ENCODE measurements around the gene MLPH.

The MLPH gene, protein sequence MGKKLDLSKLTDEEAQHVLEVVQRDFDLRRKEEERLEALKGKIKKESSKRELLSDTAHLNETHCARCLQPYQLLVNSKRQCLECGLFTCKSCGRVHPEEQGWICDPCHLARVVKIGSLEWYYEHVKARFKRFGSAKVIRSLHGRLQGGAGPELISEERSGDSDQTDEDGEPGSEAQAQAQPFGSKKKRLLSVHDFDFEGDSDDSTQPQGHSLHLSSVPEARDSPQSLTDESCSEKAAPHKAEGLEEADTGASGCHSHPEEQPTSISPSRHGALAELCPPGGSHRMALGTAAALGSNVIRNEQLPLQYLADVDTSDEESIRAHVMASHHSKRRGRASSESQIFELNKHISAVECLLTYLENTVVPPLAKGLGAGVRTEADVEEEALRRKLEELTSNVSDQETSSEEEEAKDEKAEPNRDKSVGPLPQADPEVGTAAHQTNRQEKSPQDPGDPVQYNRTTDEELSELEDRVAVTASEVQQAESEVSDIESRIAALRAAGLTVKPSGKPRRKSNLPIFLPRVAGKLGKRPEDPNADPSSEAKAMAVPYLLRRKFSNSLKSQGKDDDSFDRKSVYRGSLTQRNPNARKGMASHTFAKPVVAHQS

DNA sequence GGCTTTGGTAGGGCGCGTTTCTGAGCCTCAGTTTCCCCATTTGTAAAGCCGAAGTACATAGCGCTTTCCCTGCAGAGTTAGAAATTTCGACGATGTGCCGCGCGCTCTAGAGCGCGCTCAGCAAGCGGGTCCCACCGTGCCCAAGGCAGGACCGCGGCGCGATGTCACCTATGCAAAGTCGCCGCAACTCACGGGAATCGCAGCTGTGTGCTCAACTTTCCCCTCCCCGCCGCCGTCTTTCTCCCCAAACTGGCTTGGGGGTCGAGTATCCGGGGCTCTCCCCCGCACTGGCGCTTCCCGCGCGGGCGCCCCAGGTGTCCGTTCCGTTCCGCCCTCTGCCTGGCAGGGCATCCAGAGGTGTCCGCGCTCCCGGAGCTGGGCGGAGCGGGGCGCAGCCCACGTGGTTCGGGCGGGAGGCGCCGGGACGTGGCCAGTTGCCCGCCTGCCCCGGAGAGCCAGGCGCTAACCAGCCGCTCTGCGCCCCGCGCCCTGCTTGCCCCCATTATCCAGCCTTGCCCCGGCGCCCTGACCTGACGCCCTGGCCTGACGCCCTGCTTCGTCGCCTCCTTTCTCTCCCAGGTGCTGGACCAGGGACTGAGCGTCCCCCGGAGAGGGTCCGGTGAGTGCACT lies at the start of gene MLPH:
Gene MLPH (plus strand): TSS at position 433 of the 630 bp plus-strand sequence. CDS start 6,176 bp downstream, outside the sequence.
- DNase-seq, result no peak

GRCh38 chr2:237437566-237437965 lies 49.5 kb upstream of the MLPH start:
- no peak for DNase-seq

DNA sequence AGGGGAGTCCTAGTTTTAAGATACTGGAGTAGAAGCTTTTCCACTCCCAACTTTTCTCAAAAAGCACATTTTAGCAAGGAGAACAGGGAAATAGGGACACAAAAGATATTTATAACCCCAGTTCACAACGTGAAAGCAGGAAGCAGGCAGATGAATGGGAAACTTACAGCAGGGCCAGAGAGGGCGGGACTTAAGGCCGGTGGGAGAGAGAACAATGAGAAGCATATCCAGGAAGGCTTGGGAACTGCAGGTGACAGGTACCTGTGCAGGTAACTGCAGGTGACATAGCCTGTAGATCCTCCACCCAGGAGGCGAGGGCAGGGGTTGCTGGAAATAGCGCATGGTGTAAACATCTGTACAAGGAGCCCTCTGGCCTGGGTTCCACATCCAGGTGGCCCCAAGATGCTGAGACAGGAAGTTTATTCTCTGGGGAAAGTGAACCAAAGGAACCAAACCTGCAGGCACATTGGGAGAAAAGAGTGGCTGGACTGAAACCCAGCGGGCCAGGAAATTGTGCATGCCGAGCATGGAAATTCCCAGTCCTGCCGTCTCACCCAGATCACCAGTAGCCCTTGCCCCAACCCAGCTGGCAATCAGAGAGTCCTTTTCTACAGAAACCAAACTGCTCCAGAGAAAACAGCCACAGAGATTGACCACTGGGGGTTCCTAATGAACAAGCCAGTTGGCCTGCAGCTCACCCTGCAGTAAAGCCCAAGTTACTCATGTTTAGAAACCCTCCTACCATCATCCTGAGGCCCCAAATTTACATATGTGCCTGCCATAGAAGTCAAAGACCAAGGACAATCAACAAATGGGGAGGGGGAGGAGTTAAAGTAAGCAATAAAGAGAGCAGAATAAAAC lies 48.7 kb upstream of the MLPH start:
- no peak for DNase-seq

GRCh38 chr2:237440819-237441281 lies 46.2 kb upstream of the MLPH start:
- DNase-seq, result no peak

DNA sequence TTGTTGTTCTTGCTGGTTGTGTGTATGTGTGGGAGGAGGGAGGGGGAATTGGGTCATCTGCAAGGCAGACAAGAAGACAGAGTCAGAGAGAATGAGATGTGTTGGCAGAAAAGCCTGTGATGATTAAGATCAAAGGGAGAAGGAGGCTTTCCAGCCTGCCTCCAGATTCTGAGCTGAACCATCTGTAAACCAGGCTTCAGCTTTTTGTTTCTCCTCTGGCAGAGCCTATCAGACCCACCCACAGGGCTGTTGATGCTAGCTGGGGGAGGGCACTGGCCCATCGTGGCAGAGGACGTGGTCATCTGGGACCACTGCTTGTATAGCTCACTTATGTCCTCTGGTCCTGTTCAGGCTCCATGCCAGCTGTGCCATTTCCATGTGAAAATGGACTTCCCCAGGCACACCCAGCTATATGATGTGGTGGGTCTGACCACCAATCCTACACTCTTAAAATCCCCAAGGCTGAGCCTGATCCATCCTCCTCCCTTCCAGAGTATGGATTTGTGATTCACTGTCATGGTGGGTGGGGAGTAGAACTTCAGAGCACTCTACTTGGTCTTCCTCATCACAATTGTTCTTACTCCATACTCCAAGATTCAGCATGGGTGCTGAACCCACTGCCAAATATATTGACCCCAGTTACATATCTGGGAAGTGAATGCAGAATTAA lies 45.3 kb upstream of the MLPH start:
- peak in 4 of 56 donors; percentile 11 to 52 (median 28) for DNase-seq

DNA sequence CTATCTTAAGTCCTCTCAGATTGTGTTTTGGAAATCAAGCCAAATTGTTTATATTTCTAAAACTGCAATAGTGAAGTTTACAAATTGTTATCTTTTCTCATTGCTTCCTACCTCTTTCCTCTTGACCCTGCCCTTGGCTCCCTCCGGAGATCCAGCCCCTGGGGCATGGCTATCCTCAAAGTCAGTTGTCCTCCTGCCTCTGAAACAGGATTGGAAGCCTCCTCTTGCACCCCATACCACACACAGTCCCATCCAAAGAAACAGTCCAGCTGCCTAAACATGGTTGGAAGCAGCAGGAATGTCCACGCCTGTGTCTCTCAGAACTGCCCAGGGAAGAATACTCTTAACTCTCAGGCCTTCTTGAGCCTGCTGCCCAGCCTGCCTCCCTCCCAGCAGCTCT lies 43.0 kb upstream of the MLPH start:
- no peak for DNase-seq

DNA sequence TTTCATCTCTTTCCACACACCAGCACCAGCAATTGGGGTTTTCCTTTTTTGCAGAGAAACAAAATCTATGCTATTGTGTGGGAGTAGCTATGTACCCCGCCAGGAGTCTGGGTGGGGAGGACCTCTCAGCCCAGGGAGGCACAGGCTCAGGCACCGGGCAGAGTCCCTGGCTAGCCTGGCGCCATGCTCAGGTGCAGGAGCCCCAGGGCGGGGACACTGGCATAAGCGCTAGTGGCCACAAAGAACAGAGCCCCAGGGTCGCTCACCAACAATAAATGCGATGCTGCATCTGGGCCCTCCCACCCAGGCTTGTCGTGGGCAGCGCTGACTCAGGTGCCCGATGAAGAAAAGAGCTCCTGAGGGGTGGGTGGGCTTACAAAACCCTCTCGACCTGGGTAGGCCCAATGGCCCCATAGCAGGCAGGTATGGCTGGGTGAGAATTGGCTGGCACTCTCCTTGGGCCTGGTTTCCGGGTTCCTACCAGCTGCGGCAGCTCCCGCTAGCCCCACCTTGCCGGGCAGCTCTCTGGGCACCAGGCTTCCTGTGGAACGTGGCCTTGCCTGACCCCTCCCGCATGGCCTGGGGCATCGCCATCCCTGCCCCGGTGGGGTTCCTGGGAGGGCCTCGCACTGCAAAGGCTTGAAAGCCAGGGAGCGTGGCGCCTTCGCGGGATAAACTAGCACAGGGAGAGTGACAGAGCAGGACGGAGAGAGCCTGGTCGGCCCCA lies 41.3 kb upstream of the MLPH start:
- DNase-seq, result no peak

GRCh38 chr2:237446338-237446665 lies 40.7 kb upstream of the MLPH start:
- no peak for DNase-seq

- no peak for DNase-seq
These were observed 39.6 kb upstream of the MLPH start for GRCh38 chr2:237447496-237447895.

- no peak for DNase-seq
These were observed 38.9 kb upstream of the MLPH start for GRCh38 chr2:237448171-237448570.

DNA sequence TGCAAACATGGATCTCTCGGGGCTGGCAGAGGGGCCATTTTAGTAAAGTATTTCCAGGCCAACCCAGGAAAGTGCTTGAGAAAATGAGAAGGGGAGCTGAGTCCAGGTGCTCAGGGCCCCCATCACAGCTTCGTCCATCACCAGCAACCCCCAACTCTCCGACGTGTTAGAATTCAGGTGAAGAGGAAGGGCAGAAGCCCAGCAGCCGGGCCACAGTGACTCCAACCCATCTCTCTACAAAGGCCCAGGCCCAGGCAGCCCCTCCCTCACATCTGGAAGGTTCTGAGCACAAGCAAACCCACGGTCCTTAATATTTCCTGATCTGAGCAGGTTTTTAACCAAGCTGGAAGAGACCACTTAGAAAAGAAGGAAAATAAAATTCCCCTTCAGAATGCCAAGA lies 38.4 kb upstream of the MLPH start:
- DNase-seq, result no peak

DNA sequence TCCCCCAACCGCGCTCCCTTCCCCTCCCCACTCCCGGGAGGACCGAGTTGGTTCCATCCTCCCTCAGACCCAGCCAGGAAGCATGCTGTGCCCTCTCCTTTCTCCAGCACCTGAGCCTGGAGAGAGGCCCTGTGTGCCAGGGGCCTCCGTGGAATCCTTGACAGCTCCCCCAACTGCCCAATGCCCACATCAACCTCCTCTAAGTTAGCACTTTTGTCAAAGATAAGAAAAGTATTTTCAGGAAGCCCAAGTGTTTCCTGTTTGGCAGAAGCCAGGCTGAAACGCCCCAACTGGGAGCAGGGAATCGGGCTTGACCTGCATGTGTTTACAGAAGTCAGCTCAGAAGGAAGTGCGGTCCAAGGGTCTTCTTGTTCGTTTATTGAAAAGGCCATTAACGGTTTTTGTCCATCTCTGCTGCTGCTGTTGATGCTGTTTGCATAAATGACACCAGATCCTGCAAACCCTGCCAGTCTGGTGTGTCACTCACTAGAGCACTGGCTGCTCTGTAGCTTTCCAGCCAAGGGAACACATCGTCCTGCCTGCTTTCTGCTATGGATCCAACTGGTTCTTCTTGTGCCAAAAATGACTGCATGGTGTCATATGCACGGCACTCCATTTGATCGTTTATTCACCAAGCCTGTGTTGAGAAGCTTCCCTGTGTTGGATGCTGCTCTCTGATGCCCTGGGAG lies 37.7 kb upstream of the MLPH start:
- peak in 1 of 56 donors; percentile 26 for DNase-seq

DNA sequence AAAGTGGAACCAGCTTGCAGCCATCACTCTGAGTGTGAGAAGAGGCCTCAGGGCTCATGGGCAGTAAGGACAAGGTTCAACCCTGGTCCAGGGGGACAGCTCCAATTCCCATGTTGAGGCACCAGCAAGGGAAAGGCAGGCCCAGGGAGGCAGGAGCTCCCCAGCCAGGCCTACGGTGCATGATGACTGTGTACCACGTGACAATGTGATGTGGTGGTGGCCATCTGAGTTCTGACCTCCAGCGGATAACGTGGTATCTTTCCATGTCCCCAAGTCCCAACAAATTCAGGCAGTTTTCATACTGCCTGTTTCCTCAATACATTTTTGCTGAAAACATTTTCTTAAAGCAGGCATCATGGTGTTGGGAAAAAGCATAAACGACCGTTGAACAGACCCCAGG lies 36.9 kb upstream of the MLPH start:
- no peak for DNase-seq

GRCh38 chr2:237450583-237450982 lies 36.5 kb upstream of the MLPH start:
- DNase-seq, result no peak

- no peak for DNase-seq
These were observed 35.2 kb upstream of the MLPH start for GRCh38 chr2:237451643-237452469.

DNA sequence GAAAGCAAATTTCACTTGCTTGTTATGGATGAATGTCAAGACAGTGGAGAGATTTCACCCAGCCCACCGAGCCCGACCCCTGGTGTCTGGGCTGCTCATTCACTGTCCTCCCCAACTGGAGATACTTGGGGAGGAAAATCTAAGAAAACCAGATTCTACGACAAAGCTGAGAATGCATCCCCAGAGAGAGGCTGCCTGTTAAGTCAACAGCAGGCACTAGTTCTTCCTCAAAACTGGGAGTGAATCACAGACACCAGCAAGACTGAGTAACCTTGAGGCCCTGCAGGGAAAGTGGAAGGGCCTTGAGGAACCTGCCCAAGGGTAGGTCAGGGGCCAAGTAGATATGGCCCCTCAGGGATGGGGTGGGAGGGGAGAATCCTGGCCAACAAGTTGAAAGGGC lies 34.2 kb upstream of the MLPH start:
- no peak for DNase-seq

DNA sequence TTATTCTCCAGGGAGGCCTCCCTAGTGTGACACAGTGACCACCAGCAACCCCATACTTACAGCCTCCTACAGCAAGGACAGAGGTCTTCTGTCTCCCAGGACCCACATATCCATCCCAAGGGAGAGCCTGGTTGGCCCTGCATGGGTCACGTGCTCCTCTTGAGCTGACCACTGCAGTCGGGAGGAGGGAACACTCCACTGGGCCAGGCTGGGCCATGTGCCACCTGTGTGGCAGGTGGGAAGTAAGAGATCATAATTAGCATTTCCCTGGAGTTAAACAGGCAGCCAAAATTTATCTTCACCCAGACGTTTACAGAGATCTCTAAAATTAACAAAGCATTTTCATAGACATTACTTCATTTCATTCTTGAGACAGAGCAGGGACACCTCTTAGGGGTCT lies 33.4 kb upstream of the MLPH start:
- no peak for DNase-seq

- DNase-seq, result no peak
These were observed 31.3 kb upstream of the MLPH start for GRCh38 chr2:237455764-237456163.

All from amygdala (tissue), 56 donors.